IMR-90 (cell line): ENCODE results near the gene HMX2. TPM values are rescaled to one million over a fixed set of nuclear protein-coding genes. Genes with fewer than 3 reads are reported as not detected.

Source experiments
- ATAC-seq: fragments of 200-7000 bp; cut with Tn5 transposase; 2 replicates; pipeline ENCODE4 v1.9.1; 2020; ENCODE audit warnings: low read depth, mild to moderate bottlenecking, moderate library complexity
- BruUV-seq: library from RNA; stranded (reverse); fragments of 400-500 nt; replicated peaks from 2 replicates; lab custom pipeline; 2021; lab: Mats Ljungman, UMichigan
- CTCF ChIA-PET: fragments of 300-600 bp; formaldehyde crosslinking; extraction: SDS; loops from one replicate; lab custom pipeline; 2021; ENCODE audit warnings: antibody characterized with exemption; lab: Yijun Ruan, JAX
- POLR2A ChIA-PET: fragments of 300-600 bp; sonication (Branson Sonifier 250); formaldehyde crosslinking; loops from one replicate; lab custom pipeline; 2022; ENCODE audit warnings: antibody characterized with exemption; ENCODE audit not compliant: unreplicated experiment; lab: Charles Lee
- DNase-seq: peaks from one replicate; pipeline ENCODE4 v3.0.0; 2013
- H2AFZ ChIP-seq: replicated peaks from 2 replicates; pipeline ENCODE3; 2013; ENCODE audit warnings: low read length, mild to moderate bottlenecking; ENCODE audit not compliant: poor library complexity
- H2AK5ac ChIP-seq: 2 replicates; pipeline ENCODE4 v1.6.1; 2013; ENCODE audit warnings: low read depth, low read length, inconsistent platforms
- H2AK9ac ChIP-seq: replicated peaks from 2 replicates; pipeline ENCODE3; 2013; ENCODE audit warnings: mild to moderate bottlenecking, low read depth, low read length, moderate library complexity; ENCODE audit not compliant: poor library complexity
- H2BK120ac ChIP-seq: 2 replicates; pipeline ENCODE4 v1.6.1; 2013; ENCODE audit warnings: low read depth, low read length, inconsistent platforms
- H2BK15ac ChIP-seq: 3 replicates; pipeline ENCODE4 v1.6.1; 2013; ENCODE audit warnings: low read depth, low read length, inconsistent platforms
- H2BK20ac ChIP-seq: 2 replicates; pipeline ENCODE4 v1.6.1; 2013; ENCODE audit warnings: low read depth, mild to moderate bottlenecking, inconsistent platforms, low read length, moderate library complexity
- H2BK5ac ChIP-seq: 2 replicates; pipeline ENCODE4 v1.6.1; 2013; ENCODE audit warnings: mild to moderate bottlenecking, low read depth, low read length, inconsistent platforms; ENCODE audit not compliant: poor library complexity, severe bottlenecking
- H3K14ac ChIP-seq: replicated peaks from 2 replicates; pipeline ENCODE4 v1.6.1; 2013; ENCODE audit warnings: low read depth, low read length, inconsistent platforms
- H3K18ac ChIP-seq: 2 replicates; pipeline ENCODE4 v1.6.1; 2013; ENCODE audit warnings: low read depth, low read length, control low read depth
- H3K23ac ChIP-seq: 2 replicates; pipeline ENCODE4 v1.6.1; 2013; ENCODE audit warnings: low read depth, low read length, inconsistent platforms
- H3K27ac ChIP-seq: 2 replicates; pipeline ENCODE4 v1.5.1; 2013; ENCODE audit warnings: mild to moderate bottlenecking, control low read depth, low read length; ENCODE audit not compliant: insufficient read depth
- H3K27me3 ChIP-seq: 2 replicates; pipeline ENCODE4 v1.6.1; 2013; ENCODE audit warnings: low read length; ENCODE audit not compliant: control insufficient read depth, insufficient read depth
- H3K36me3 ChIP-seq: 2 replicates; pipeline ENCODE4 v1.6.1; 2013; ENCODE audit warnings: low read length, mixed read lengths; ENCODE audit not compliant: control insufficient read depth, insufficient read depth
- H3K4ac ChIP-seq: 2 replicates; pipeline ENCODE4 v1.6.1; 2013; ENCODE audit warnings: low read depth, low read length, inconsistent platforms
- H3K4me1 ChIP-seq: 2 replicates; pipeline ENCODE4 v1.6.1; 2013; ENCODE audit warnings: low read length, mixed read lengths; ENCODE audit not compliant: control insufficient read depth, insufficient read depth
- H3K4me2 ChIP-seq: 2 replicates; pipeline ENCODE4 v1.6.1; 2013; ENCODE audit warnings: low read depth, mild to moderate bottlenecking, control low read depth, low read length, moderate library complexity
- H3K4me3 ChIP-seq: 2 replicates; pipeline ENCODE4 v1.5.1; 2013; ENCODE audit warnings: low read depth, mild to moderate bottlenecking, control low read depth, low read length, moderate library complexity; ENCODE audit not compliant: insufficient read depth
- H3K56ac ChIP-seq: 2 replicates; pipeline ENCODE4 v1.6.1; 2013; ENCODE audit warnings: low read length, inconsistent platforms; ENCODE audit not compliant: insufficient read depth; ENCODE audit errors: extremely low read depth
- H3K79me1 ChIP-seq, 2 experiments: 2 replicates each; pipeline ENCODE4 v1.6.1; 2013; ENCODE audit warnings: low read length in 2 of 2, inconsistent platforms in 1 of 2, low read depth in 1 of 2
- H3K9ac ChIP-seq: 2 replicates; pipeline ENCODE4 v1.6.1; 2013; ENCODE audit warnings: low read depth, low read length, control low read depth
- H3K9me1 ChIP-seq: 2 replicates; pipeline ENCODE4 v1.6.1; 2013; ENCODE audit warnings: low read length, inconsistent platforms; ENCODE audit not compliant: insufficient read depth
- H3K9me3 ChIP-seq: 2 replicates; pipeline ENCODE4 v1.6.1; 2013; ENCODE audit warnings: low read length; ENCODE audit not compliant: control insufficient read depth, insufficient read depth
- H4K20me1 ChIP-seq: 2 replicates; pipeline ENCODE4 v1.6.1; 2013; ENCODE audit warnings: low read length, inconsistent platforms; ENCODE audit not compliant: insufficient read depth
- H4K5ac ChIP-seq: 2 replicates; pipeline ENCODE4 v1.6.1; 2013; ENCODE audit warnings: mild to moderate bottlenecking, low read depth, low read length, control low read depth
- H4K8ac ChIP-seq, 2 experiments: 2 replicates each; pipeline ENCODE4 v1.6.1; 2013; ENCODE audit warnings: low read depth in 2 of 2, low read length in 2 of 2, control low read depth in 1 of 2, inconsistent platforms in 1 of 2
- H4K91ac ChIP-seq: 2 replicates; pipeline ENCODE4 v1.6.1; 2013; ENCODE audit warnings: low read depth, low read length, inconsistent platforms; ENCODE audit not compliant: insufficient read depth
- BHLHE40 ChIP-seq: fragments of 150-350 bp; IDR thresholded peaks from 2 replicates; pipeline ENCODE4 v1.6.1; 2016; ENCODE audit warnings: mild to moderate bottlenecking, low read depth, low read length
- CEBPB ChIP-seq: IDR thresholded peaks from 2 replicates; pipeline ENCODE4 v1.6.1; 2012; ENCODE audit warnings: low read depth, low read length, improper control_type of control experiment
- CHD1 ChIP-seq: IDR thresholded peaks from 2 replicates; pipeline ENCODE4 v1.6.1; 2012; ENCODE audit warnings: low read depth, low read length, improper control_type of control experiment
- ELK1 ChIP-seq: fragments of 150-350 bp; IDR thresholded peaks from 2 replicates; pipeline ENCODE4 v1.6.1; 2016; ENCODE audit warnings: low read depth, mild to moderate bottlenecking, low read length, moderate library complexity, borderline replicate concordance
- FOS ChIP-seq: fragments of 150-350 bp; IDR thresholded peaks from 2 replicates; pipeline ENCODE4 v1.6.1; 2016; ENCODE audit warnings: low read depth, low read length
- MAFK ChIP-seq: IDR thresholded peaks from 2 replicates; pipeline ENCODE4 v1.6.1; 2012; ENCODE audit warnings: low read depth, low read length, improper control_type of control experiment
- MAZ ChIP-seq: IDR thresholded peaks from 2 replicates; pipeline ENCODE4 v1.6.1; 2012; ENCODE audit warnings: low read depth, mild to moderate bottlenecking, low read length, improper control_type of control experiment, moderate library complexity, borderline replicate concordance
- MXI1 ChIP-seq: IDR thresholded peaks from 2 replicates; pipeline ENCODE4 v1.6.1; 2012; ENCODE audit warnings: low read depth, mild to moderate bottlenecking, low read length, moderate library complexity, borderline replicate concordance
- NFE2L2 ChIP-seq: fragments of 150-350 bp; IDR thresholded peaks from 2 replicates; pipeline ENCODE4 v1.6.1; 2016; ENCODE audit warnings: low read depth, mild to moderate bottlenecking, low read length
- POLR2A ChIP-seq: IDR thresholded peaks from 2 replicates; pipeline ENCODE4 v1.6.1; 2012; ENCODE audit warnings: mild to moderate bottlenecking, low read depth, low read length
- RAD21 ChIP-seq: IDR thresholded peaks from 2 replicates; pipeline ENCODE4 v1.6.1; 2012; ENCODE audit warnings: low read length, improper control_type of control experiment
- RCOR1 ChIP-seq: IDR thresholded peaks from 2 replicates; pipeline ENCODE4 v1.6.1; 2012; ENCODE audit warnings: mild to moderate bottlenecking, low read length, improper control_type of control experiment; ENCODE audit not compliant: insufficient replicate concordance
- RFX5 ChIP-seq: IDR thresholded peaks from 2 replicates; pipeline ENCODE4 v1.8.0; 2012; ENCODE audit warnings: low read depth, mild to moderate bottlenecking, low read length, moderate library complexity
- SMC3 ChIP-seq: fragments of 150-350 bp; IDR thresholded peaks from 2 replicates; pipeline ENCODE4 v1.6.1; 2016; ENCODE audit warnings: low read depth, mild to moderate bottlenecking, antibody characterized with exemption, low read length, moderate library complexity
- USF2 ChIP-seq: fragments of 150-350 bp; IDR thresholded peaks from 2 replicates; pipeline ENCODE4 v1.6.1; 2017; ENCODE audit warnings: mild to moderate bottlenecking, antibody characterized with exemption, low read length, low read depth
- WGBS, 2 experiments: methylation state at CpG; one replicate each; pipeline versions ENCODE4 v1.1.5 to v1.1.7; 2013; ENCODE audit warnings: missing lambda C conversion rate in 2 of 2; ENCODE audit not compliant: insufficient read length in 1 of 2; ENCODE audit errors: extremely low coverage in 2 of 2; 5-methylcytosine and 5-hydroxymethylcytosine counted together
- dilution Hi-C: fragments of 300-500 bp; cut with HindIII; formaldehyde crosslinking; loops from one replicate; pipeline ENCODE4 v1.14.3; 2018; ENCODE audit warnings: low sequenced_read_pairs; ENCODE audit not compliant: unreplicated experiment
- in situ Hi-C: fragments of 300-500 bp; cut with MboI; formaldehyde crosslinking; loops from 3 replicates; pipeline ENCODE4 v1.14.3; 2019; ENCODE audit warnings: low sequenced_read_pairs, inconsistent platforms, mixed read lengths
- intact Hi-C: fragments of 100-400 bp; cut with micrococcal nuclease; formaldehyde crosslinking; loops from 2 replicates; pipeline ENCODE4 v1.10.0; 2022
- polyA plus RNA-seq, 3 experiments: library from polyadenylated mRNA; depleted of rRNA; stranded (reverse); fragments of >200 nt; gene quantifications; 2 replicates each; pipeline ENCODE4 v1.2.3, GENCODE V29; 2012; ENCODE audit warnings: low replicate concordance in 1 of 3
- total RNA-seq: library from RNA; depleted of rRNA; stranded (reverse); fragments of >200 nt; gene quantifications from 2 replicates; pipeline ENCODE4 v1.2.3, GENCODE V29; 2012

Gene HMX2
- total and polyA plus RNA-seq, 2 of the 4 experiments (the other 2 are of a cell fraction): not detected

- H3K9ac ChIP-seq: no peak overlapping the region
- H3K14ac ChIP-seq: no peak overlapping the region
- ATAC-seq (no peak), DNase-seq (no peak)
- no peaks in the 10 kb centered on the region for H3K9me3 ChIP-seq
- no peak overlapping the region for H2BK120ac ChIP-seq
- no peak overlapping the region for H2BK20ac ChIP-seq
- no peak overlapping the region for H3K27ac ChIP-seq
- no peak overlapping the region for H2BK5ac ChIP-seq
- CTCF ChIA-PET: no interaction called here
- no peak overlapping the region for H4K8ac ChIP-seq
- H3K36me3 ChIP-seq: peaks cover under 1% of the 10 kb centered on the region; the same call in 1 of the 2 replicates
- POLR2A ChIA-PET: no interaction called here
- H2AFZ ChIP-seq: no peak overlapping the region
- no peak overlapping the region for H3K23ac ChIP-seq
- no peak overlapping the region for H2AK9ac ChIP-seq
- no peak overlapping the region for H4K5ac ChIP-seq
- no peak overlapping the region for H3K56ac ChIP-seq
- H3K4me3 ChIP-seq: no peak overlapping the region
- no peak overlapping the region for H4K91ac ChIP-seq
- BruUV-seq: no TSS peak
- intact Hi-C loops: no loop called here
- H2AK5ac ChIP-seq: no peak overlapping the region
- H3K4me1 ChIP-seq: no peaks in the 10 kb centered on the region
- H3K4ac ChIP-seq: no peak overlapping the region
- H3K79me1 ChIP-seq: peaks cover 3 to 9% of the 10 kb centered on the region in 2 experiments; a peak in 3 of 4 replicates
- dilution Hi-C loops: no loop called here
- in situ Hi-C loops: no loop called here
- H3K27me3 ChIP-seq: no peaks in the 10 kb centered on the region
- H3K9me1 ChIP-seq: no peaks in the 10 kb centered on the region
- no peak overlapping the region for H3K4me2 ChIP-seq
- no peaks in the 10 kb centered on the region; the same call in 1 of the 2 replicates for H4K20me1 ChIP-seq
- no peak overlapping the region for H2BK15ac ChIP-seq
- 100% methylated on average over 1 of the region's 7 CpGs; no CpG with 5 or more reads in 1 of the 2 experiments for WGBS, 2 experiments
- H3K18ac ChIP-seq: no peak overlapping the region
- TF ChIP-seq NFE2L2 (no peak), USF2 (no peak), BHLHE40 (no peak), POLR2A (no peak), MAFK (no peak), RAD21 (no peak), MXI1 (no peak), RFX5 (no peak), FOS (no peak), ELK1 (no peak), CHD1 (no peak), SMC3 (no peak), CEBPB (no peak), MAZ (no peak), RCOR1 (no peak)
These were observed 32.5 kb downstream of the HMX2 start for GRCh38 chr10:123180101-123181090.
